Measurements from ENCODE around the gene HLA-DMA.

- TF ChIP-seq POLR2AphosphoS5 (IDR thresholded peaks at IDR 0.05; ENCODE audit: borderline replicate concordance, low read depth, low read length) = 0 out of 2 replicates have a peak, but pooled peaks have one; percentile 2
- no peak for TF ChIP-seq EZH2 (IDR thresholded peaks at IDR 0.05)
Observed at GRCh38 chr6:32971242-32971580, 18.3 kb upstream of the HLA-DMA start.
